HL-60 (cell line): ENCODE data around the gene ABCC4.

Experiments
- DNase-seq, 2 experiments: peaks; one replicate each; pipeline ENCODE4 v3.0.0-alpha.2; 2010 to 2020; ENCODE audit warnings: low read depth in 1 of 2, low spot score in 1 of 2
- H3K27ac ChIP-seq: fragments of 250-450 bp; sonication (Bioruptor Pico); replicated peaks from 2 replicates; pipeline ENCODE4 v1.5.1; 2020; ENCODE audit warnings: mild to moderate bottlenecking, moderate library complexity
- H3K27me3 ChIP-seq: fragments of 250-450 bp; sonication (Bioruptor Pico); 2 replicates; pipeline ENCODE4 v1.5.1; 2021; ENCODE audit warnings: mild to moderate bottlenecking, moderate library complexity; ENCODE audit not compliant: insufficient read depth, poor library complexity, severe bottlenecking
- H3K4me3 ChIP-seq: replicated peaks from 2 replicates; pipeline ENCODE4 v1.5.1; 2011; ENCODE audit warnings: mild to moderate bottlenecking, control low read depth, low read length; ENCODE audit not compliant: insufficient read depth
- GABPA ChIP-seq: IDR thresholded peaks from 2 replicates; pipeline ENCODE4 v1.6.1; 2012; ENCODE audit warnings: low read depth
- POLR2AphosphoS5 ChIP-seq: IDR thresholded peaks from 2 replicates; pipeline ENCODE4 v1.6.1; 2012; ENCODE audit warnings: low read depth
- SPI1 ChIP-seq: IDR thresholded peaks from 2 replicates; pipeline ENCODE4 v1.6.1; 2012; ENCODE audit warnings: low read depth, mild to moderate bottlenecking, borderline replicate concordance
- TF ChIP-seq, protein P1 (sequence below): IDR thresholded peaks from one replicate; pipeline ENCODE4 v1.5.1; 2011; ENCODE audit warnings: low read length, control low read depth, inconsistent platforms; ENCODE audit not compliant: insufficient read depth
- TF ChIP-seq, protein P2 (sequence below): IDR thresholded peaks from 2 replicates; pipeline ENCODE4 v1.6.1; 2012; ENCODE audit warnings: low read depth; ENCODE audit not compliant: insufficient replicate concordance

ABCC4 gene

DNA sequence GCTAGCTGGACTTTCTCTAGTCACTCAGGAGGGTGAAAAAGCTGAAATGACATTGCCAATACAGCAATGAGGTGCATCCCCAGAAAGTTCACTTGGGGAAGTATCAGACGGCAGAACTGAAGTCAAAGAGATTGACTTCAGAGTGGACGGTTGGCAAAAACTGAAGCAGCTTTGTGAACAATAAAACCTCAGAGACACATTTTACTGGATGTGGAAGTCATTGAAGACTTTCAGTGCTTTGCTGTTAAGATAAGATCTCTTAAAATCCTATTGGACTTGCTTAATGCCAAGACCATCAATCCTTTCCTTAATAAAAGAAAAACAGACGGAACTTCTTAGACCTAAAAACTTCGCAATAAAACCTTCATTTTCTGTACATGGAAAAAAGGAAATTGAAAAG lies 103.7 kb downstream of the ABCC4 start:
- H3K27ac ChIP-seq = no peak overlapping the region
- no peak for DNase-seq
- no peaks in the 10 kb centered on the region for H3K27me3 ChIP-seq
- H3K4me3 ChIP-seq = no peak overlapping the region
- TF ChIP-seq GABPA = no peak
- TF ChIP-seq SPI1 = no peak
- TF ChIP-seq, protein P1, sequence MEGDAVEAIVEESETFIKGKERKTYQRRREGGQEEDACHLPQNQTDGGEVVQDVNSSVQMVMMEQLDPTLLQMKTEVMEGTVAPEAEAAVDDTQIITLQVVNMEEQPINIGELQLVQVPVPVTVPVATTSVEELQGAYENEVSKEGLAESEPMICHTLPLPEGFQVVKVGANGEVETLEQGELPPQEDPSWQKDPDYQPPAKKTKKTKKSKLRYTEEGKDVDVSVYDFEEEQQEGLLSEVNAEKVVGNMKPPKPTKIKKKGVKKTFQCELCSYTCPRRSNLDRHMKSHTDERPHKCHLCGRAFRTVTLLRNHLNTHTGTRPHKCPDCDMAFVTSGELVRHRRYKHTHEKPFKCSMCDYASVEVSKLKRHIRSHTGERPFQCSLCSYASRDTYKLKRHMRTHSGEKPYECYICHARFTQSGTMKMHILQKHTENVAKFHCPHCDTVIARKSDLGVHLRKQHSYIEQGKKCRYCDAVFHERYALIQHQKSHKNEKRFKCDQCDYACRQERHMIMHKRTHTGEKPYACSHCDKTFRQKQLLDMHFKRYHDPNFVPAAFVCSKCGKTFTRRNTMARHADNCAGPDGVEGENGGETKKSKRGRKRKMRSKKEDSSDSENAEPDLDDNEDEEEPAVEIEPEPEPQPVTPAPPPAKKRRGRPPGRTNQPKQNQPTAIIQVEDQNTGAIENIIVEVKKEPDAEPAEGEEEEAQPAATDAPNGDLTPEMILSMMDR = no peak
- no peak for TF ChIP-seq POLR2AphosphoS5
- TF ChIP-seq, protein P2, sequence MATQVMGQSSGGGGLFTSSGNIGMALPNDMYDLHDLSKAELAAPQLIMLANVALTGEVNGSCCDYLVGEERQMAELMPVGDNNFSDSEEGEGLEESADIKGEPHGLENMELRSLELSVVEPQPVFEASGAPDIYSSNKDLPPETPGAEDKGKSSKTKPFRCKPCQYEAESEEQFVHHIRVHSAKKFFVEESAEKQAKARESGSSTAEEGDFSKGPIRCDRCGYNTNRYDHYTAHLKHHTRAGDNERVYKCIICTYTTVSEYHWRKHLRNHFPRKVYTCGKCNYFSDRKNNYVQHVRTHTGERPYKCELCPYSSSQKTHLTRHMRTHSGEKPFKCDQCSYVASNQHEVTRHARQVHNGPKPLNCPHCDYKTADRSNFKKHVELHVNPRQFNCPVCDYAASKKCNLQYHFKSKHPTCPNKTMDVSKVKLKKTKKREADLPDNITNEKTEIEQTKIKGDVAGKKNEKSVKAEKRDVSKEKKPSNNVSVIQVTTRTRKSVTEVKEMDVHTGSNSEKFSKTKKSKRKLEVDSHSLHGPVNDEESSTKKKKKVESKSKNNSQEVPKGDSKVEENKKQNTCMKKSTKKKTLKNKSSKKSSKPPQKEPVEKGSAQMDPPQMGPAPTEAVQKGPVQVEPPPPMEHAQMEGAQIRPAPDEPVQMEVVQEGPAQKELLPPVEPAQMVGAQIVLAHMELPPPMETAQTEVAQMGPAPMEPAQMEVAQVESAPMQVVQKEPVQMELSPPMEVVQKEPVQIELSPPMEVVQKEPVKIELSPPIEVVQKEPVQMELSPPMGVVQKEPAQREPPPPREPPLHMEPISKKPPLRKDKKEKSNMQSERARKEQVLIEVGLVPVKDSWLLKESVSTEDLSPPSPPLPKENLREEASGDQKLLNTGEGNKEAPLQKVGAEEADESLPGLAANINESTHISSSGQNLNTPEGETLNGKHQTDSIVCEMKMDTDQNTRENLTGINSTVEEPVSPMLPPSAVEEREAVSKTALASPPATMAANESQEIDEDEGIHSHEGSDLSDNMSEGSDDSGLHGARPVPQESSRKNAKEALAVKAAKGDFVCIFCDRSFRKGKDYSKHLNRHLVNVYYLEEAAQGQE = no peak

DNA sequence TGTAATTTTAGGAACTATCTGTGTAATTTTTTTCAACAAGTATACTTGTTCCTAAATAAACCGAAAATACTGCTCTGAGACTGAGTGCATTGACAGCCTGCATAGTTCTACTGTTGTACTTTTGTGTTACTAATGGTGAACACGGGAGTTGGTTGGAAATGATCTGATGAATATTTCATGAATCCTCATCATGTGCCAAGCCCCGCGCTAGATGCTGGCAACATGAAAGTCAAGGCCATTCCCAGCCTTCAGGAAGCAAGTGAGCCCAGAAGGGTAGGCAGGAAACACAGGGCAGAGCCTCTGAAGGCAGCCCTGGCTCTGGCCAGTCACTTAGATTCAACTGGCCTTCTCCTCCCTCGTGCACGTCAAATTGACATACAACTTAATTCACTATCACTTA lies 106.1 kb downstream of the ABCC4 start:
- Histone ChIP-seq H3K4me3 (no peak overlapping the region), H3K27ac (no peak overlapping the region), H3K27me3 (no peaks in the 10 kb centered on the region)
- TF ChIP-seq GABPA (no peak), SPI1 (no peak)
- DNase-seq = no peak

DNA sequence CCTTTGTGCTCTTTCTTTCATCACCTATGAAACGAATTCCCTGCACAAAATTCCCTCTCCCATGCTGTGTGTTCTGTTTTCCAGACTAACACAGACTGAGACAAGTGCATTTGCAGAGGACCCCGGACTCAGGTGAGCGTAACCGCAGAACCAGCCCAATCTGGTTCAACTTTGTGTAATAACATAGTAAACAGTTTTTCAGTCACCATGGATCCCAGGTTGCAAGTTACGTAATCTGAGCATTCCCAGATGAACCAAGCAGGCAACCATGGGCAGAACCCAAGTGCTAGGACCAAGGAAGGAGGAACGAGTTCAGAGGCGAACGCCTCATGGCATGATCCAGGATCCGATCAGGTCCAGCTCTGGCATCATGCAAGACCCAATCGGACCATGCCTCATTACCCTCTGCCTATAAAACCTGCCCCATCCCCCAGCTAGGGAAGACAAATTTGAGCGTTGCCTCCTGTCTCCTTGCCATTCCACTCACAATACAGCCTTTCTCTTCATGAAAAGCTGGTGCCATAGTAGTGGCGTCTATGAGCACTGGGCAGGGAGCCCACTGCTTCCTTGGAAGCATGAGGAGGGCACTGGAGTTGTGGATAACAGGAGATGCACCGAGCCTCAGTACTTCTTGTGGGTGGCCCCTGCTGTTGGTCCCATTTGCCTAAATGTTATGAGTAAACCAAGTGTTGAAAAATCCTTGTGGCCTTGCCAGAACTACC lies 107.6 kb downstream of the ABCC4 start:
- Histone ChIP-seq H3K27ac (no peak overlapping the region), H3K4me3 (no peak overlapping the region)

More for the DNA sequence above, 107.6 kb downstream of the ABCC4 start:
- H3K27me3 ChIP-seq = no peaks in the 10 kb centered on the region
- TF ChIP-seq POLR2AphosphoS5 = no peak
- TF ChIP-seq, protein P2 = no peak
- TF ChIP-seq GABPA = no peak
- TF ChIP-seq, protein P1 = no peak
- no peak for TF ChIP-seq SPI1
- DNase-seq = no peak
